Heart left ventricle (tissue), 16 donors: ENCODE data around the gene LTA4H. TPM values are rescaled to one million over a fixed set of nuclear protein-coding genes. Genes with fewer than 3 reads are reported as not detected.

Source experiments
- ATAC-seq, 4 donors: fragments of 200-7000 bp; cut with Tn5 transposase; one replicate each; pipeline ENCODE4 v1.9.1; 2020 to 2022; ENCODE audit warnings: moderate library complexity in 4 of 4, mild to moderate bottlenecking in 3 of 4, moderate number of reproducible peaks in 1 of 4
- DNase-seq, 5 donors: peaks; one replicate each; pipeline ENCODE4 v3.0.0-alpha.2; 2020
- H3K27ac ChIP-seq, 12 donors: fragments of 200-600 bp; sonication (generic) in 4 of 12; one replicate each; pipeline versions ENCODE4 v1.5.0 to v1.8.0; 2016 to 2022; ENCODE audit warnings: mild to moderate bottlenecking in 2 of 12
- H3K27me3 ChIP-seq, 9 donors: fragments of 200-600 bp; sonication (generic) in 2 of 9; one replicate each; pipeline versions ENCODE4 v1.5.1 to v1.8.0; 2016 to 2022; ENCODE audit warnings: mild to moderate bottlenecking in 3 of 9
- H3K36me3 ChIP-seq, 9 donors: fragments of 200-600 bp; sonication (generic) in 2 of 9; one replicate each; pipeline versions ENCODE4 v1.5.0 to v1.8.0; 2018 to 2022; ENCODE audit warnings: mild to moderate bottlenecking in 2 of 9
- H3K4me1 ChIP-seq, 12 donors: fragments of 200-600 bp; sonication (generic) in 4 of 12; one replicate each; pipeline versions ENCODE4 v1.5.0 to v1.8.0; 2016 to 2022; ENCODE audit warnings: mild to moderate bottlenecking in 3 of 12
- H3K4me3 ChIP-seq, 12 donors: fragments of 200-600 bp; sonication (generic) in 4 of 12; one replicate each; pipeline versions ENCODE4 v1.5.0 to v1.8.0; 2017 to 2022; ENCODE audit warnings: mild to moderate bottlenecking in 9 of 12, moderate library complexity in 4 of 12
- H3K9me3 ChIP-seq, 12 donors: fragments of 200-600 bp; sonication (generic) in 4 of 12; one replicate each; pipeline versions ENCODE4 v1.5.0 to v1.8.0; 2016 to 2022; ENCODE audit warnings: mild to moderate bottlenecking in 1 of 12
- POLR2A ChIP-seq, 2 donors: fragments of 450-650 bp; IDR thresholded peaks; one replicate each; pipeline ENCODE4 v1.6.1; 2017; ENCODE audit warnings: antibody characterized with exemption in 2 of 2, mild to moderate bottlenecking in 2 of 2, moderate library complexity in 2 of 2
- WGBS, 4 donors: extraction: QIAGEN DNeasy Blood & Tissue Kit in 2 of 4; methylation state at CpG; one replicate each; pipeline versions ENCODE4 v1.1.5 to v1.1.7; 2013 to 2018; 5-methylcytosine and 5-hydroxymethylcytosine counted together
- intact Hi-C, 10 donors: fragments of 100-400 bp; cut with DNase I; formaldehyde crosslinking; loops; one replicate each; pipeline versions ENCODE4 v1.11.1 to v1.14.2; 2022
- polyA plus RNA-seq, 2 donors: library from polyadenylated mRNA; stranded (reverse); fragments of 200-250 nt; gene quantifications; one replicate each; pipeline ENCODE4 v1.2.3, GENCODE V29; 2013
- total RNA-seq, 9 donors: library from RNA; depleted of rRNA in 2 of 9; stranded (reverse); fragments of >200 nt in 2 of 9; fragmentation: NEBNext Ultra II Directional in 3 of 9; extraction: Animal tissue kit (Norgen Biotek cat#: 25700) in 3 of 9; gene quantifications; one replicate each; pipeline versions ENCODE4 v1.1.0 to v1.2.4, GENCODE V29; 2016 to 2023
- TF ChIP-seq, protein P1 (sequence below), 12 donors: fragments of 200-600 bp; sonication (generic) in 4 of 12; IDR thresholded peaks; one replicate each; pipeline versions ENCODE4 v1.5.0 to v1.8.0; 2018 to 2022; ENCODE audit warnings: antibody characterized with exemption in 12 of 12, mild to moderate bottlenecking in 5 of 12
- donor health status: ischemic (EF 13 %, LVEDD 7.1; RV severe dilation, severe dysfunction).
- donor health status: healthy with polysubstance abuse.
- donor health status: DM: no; HTN: yes; CAD: no.
- donor health status: DM: no; HTN: no; CAD: no.
- donor health status: ischemic (EF 25% LVEDD 6.9; RV normal size, moderate dysfunction).
- donor health status: ischemic (EF 25% LVEDD 5.7; RV mildly dilated, moderate dysfunction).
- donor health status: healthy.
- donor health status: DM: yes; HTN: yes; CAD: no.
- donor health status: ischemic (EF 35%, LVEDD 5.7; RV mildly dilated, moderate dysfunction).
- donor health status: nonischemic (EF 11% LVEDD 7.7; RV severe dilation, severe dysfunction).
- donor health status: DM: yes; HTN: yes; CAD: no.
- donor health status: PGD.
- donor health status: ischemic (EF 29% LVEDD 5.4; RV normal size, mild dysfunction).
- donor health status: nonischemic (EF 23%, LVEDD 6.1; RV moderate dilation, normal function).

LTA4H gene
- total and polyA plus RNA-seq, 11 donors, result 23.3 to 72.0 (median 41.6) TPM

DNA sequence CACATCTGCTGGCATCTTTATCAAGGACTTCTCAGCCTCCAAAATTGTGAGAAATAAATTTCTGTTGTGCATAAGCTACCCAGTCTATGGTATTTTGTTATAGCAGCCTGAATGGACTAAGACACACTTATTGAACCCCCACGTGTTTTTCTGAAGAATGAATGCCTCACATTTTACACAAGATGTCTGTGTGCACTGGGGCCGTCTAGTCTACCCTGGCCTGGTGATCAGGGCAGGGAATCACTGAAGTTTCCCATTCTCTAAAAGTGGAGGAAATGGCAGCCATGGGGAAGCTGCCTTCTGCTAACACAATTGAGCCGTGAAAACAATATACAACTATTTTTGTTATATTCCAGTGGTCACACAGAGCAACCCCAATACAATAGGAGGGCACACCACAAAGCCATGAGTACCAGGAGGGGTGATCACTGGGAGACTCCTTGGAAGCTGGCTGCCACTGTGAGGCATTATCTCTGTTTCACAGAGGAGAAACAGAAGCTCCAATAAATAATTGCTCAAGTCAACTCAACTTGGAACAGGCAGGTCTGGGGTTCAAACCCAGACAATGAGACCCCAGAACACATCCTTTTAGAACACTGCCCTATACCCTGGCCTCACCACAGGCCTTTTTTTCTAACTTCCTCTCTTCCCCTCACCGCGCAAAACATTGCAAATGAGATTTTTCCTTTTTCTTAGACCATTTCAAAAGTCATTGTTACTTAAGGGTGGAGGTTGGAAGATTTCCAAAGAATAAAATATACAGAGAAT, 18.3 kb upstream of the LTA4H start:
- peak; percentile 35 to 76 (median 65) for ATAC-seq
- DNase-seq, result no peak
- H3K4me3 ChIP-seq, result no peak overlapping the region

GRCh38 chr12:96051756-96052485, 16.5 kb upstream of the LTA4H start:
- intact Hi-C loops, result no loop called here
- 85 to 90% (median 89%) methylated on average over 2 of the region's 2 CpGs for whole genome bisulfite sequencing, 4 donors
- no peak for TF ChIP-seq POLR2A (IDR thresholded peaks at IDR 0.05)
- TF ChIP-seq, protein P1, sequence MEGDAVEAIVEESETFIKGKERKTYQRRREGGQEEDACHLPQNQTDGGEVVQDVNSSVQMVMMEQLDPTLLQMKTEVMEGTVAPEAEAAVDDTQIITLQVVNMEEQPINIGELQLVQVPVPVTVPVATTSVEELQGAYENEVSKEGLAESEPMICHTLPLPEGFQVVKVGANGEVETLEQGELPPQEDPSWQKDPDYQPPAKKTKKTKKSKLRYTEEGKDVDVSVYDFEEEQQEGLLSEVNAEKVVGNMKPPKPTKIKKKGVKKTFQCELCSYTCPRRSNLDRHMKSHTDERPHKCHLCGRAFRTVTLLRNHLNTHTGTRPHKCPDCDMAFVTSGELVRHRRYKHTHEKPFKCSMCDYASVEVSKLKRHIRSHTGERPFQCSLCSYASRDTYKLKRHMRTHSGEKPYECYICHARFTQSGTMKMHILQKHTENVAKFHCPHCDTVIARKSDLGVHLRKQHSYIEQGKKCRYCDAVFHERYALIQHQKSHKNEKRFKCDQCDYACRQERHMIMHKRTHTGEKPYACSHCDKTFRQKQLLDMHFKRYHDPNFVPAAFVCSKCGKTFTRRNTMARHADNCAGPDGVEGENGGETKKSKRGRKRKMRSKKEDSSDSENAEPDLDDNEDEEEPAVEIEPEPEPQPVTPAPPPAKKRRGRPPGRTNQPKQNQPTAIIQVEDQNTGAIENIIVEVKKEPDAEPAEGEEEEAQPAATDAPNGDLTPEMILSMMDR (IDR thresholded peaks at IDR 0.05), result no peak
- Histone ChIP-seq H3K27me3 (no peaks in the 10 kb centered on the region), H3K4me1 (peaks cover 0 to 68% (median 13%) of the 10 kb centered on the region in 12 donors), H3K9me3 (peaks cover 0 to 11% (median 2%) of the 10 kb centered on the region in 12 donors), H3K4me3 (no peak overlapping the region), H3K36me3 (no peaks in the 10 kb centered on the region), H3K27ac (peak overlapping the region in 3 of 12 donors; percentile 36 to 74 (median 52))
- ATAC-seq (no peak), DNase-seq (no peak)

More for the DNA sequence above, 18.3 kb upstream of the LTA4H start:
- Histone ChIP-seq H3K9me3 (peaks cover 0 to 14% (median 3%) of the 10 kb centered on the region in 12 donors), H3K27ac (peak overlapping the region; percentile 26 to 88 (median 69)), H3K4me1 (peaks cover 0 to 51% (median 10%) of the 10 kb centered on the region in 12 donors), H3K36me3 (no peaks in the 10 kb centered on the region), H3K27me3 (no peaks in the 10 kb centered on the region)
- TF ChIP-seq, protein P1 (IDR thresholded peaks at IDR 0.05), result no peak
- TF ChIP-seq POLR2A (IDR thresholded peaks at IDR 0.05), result no peak
- WGBS, 4 donors, result 57 to 70% (median 62%) methylated on average over 5 of the region's 5 CpGs
- intact Hi-C loops, result no loop called here

GRCh38 chr12:96050139-96050538, 14.8 kb upstream of the LTA4H start:
- no peak for ATAC-seq
- no peak overlapping the region for H3K27ac ChIP-seq
- H3K9me3 ChIP-seq, result no peaks in the 10 kb centered on the region
- TF ChIP-seq, protein P1 (IDR thresholded peaks at IDR 0.05), result no peak
- no peak for TF ChIP-seq POLR2A (IDR thresholded peaks at IDR 0.05)
- peaks cover 0 to 86% (median 13%) of the 10 kb centered on the region in 12 donors for H3K4me1 ChIP-seq
- 77 to 84% (median 79%) methylated on average over 2 of the region's 2 CpGs for WGBS, 4 donors
- intact Hi-C loops, result no loop called here
- DNase-seq, result no peak
- H3K4me3 ChIP-seq, result no peak overlapping the region
- H3K36me3 ChIP-seq, result no peaks in the 10 kb centered on the region
- no peaks in the 10 kb centered on the region for H3K27me3 ChIP-seq

- 70 to 79% (median 74%) methylated on average over 6 of the region's 6 CpGs for WGBS, 4 donors
- ATAC-seq (no peak), DNase-seq (no peak)
- Histone ChIP-seq H3K27ac (no peak overlapping the region), H3K4me1 (peaks cover 0 to 87% (median 12%) of the 10 kb centered on the region in 12 donors), H3K36me3 (no peaks in the 10 kb centered on the region), H3K4me3 (no peak overlapping the region), H3K9me3 (no peaks in the 10 kb centered on the region), H3K27me3 (no peaks in the 10 kb centered on the region)
- no peak for TF ChIP-seq POLR2A (IDR thresholded peaks at IDR 0.05)
- TF ChIP-seq, protein P1 (IDR thresholded peaks at IDR 0.05), result no peak
- intact Hi-C loops, result no loop called here
Observed at GRCh38 chr12:96049101-96049500, 13.7 kb upstream of the LTA4H start.
